A172 (cell line): ENCODE results near the gene NOS1AP. TPM values are rescaled to one million over a fixed set of nuclear protein-coding genes. Genes with fewer than 3 reads are reported as not detected.
A peak's percentile ranks its signal among the peaks of the same experiment; 100 is the strongest.
"Not testable (repeated sequence)": the region's sequence is repeated elsewhere in the genome, so short reads cannot be mapped to it uniquely, and the experiment has no call there.

Experiments
- DNase-seq: peaks from one replicate; pipeline ENCODE4 v3.0.0-alpha.2; 2015; ENCODE audit warnings: low spot score
- total RNA-seq: library from RNA; depleted of rRNA; stranded (reverse); fragments of >200 nt; shearing (Covaris generic); gene quantifications from 2 replicates; pipeline ENCODE4 v1.2.3, GENCODE V29; 2014

NOS1AP gene
- total RNA-seq, 1 experiment from 2014 or later: 2.4 TPM

DNA sequence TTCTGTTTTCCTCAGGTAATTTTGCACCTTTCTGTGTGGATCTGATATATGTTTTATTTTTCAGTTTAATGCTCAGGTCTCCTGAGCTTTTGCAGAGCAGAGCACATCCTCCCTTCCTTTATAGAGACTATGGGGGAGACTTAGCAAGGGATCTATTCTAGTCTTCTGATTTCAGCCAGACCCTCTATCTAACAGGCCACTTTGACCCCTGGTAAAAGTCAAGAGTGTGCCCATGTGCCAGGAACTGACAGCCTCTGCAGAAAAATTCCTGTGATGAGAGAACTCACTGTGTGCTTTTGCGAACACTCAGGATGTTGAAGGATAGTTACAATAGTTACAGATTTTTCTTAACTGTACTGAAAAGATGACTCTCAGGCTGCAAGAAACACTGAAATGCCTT is 123.3 kb downstream of the NOS1AP start:
- no peak for DNase-seq

GRCh38 chr1:162193221-162193620 is 123.7 kb downstream of the NOS1AP start:
- DNase-seq: no peak

GRCh38 chr1:162193815-162194214 is 124.3 kb downstream of the NOS1AP start:
- DNase-seq: no peak

- no peak for DNase-seq
These were observed 126.1 kb downstream of the NOS1AP start for GRCh38 chr1:162195567-162195966.

DNA sequence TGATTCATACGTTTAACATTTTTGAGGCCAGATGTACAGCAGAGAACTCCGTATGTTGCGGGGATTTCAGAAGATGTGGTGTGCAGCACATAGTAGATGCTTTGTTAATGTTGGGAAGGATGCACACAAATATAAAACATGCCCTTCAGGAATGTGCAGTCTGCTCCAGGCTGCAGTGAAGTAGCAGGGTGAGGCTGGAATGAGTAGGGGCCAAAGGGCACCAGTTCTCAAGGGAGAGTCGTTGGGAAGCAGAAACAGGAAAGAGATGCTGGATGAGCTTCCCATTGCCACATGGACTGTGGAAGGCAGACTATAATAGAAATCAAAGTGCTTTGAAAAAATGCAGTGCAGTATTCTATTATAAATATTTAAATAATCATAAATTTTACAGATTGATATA is 126.9 kb downstream of the NOS1AP start:
- no peak for DNase-seq

GRCh38 chr1:162197041-162197531 is 127.6 kb downstream of the NOS1AP start:
- DNase-seq: no peak

DNA sequence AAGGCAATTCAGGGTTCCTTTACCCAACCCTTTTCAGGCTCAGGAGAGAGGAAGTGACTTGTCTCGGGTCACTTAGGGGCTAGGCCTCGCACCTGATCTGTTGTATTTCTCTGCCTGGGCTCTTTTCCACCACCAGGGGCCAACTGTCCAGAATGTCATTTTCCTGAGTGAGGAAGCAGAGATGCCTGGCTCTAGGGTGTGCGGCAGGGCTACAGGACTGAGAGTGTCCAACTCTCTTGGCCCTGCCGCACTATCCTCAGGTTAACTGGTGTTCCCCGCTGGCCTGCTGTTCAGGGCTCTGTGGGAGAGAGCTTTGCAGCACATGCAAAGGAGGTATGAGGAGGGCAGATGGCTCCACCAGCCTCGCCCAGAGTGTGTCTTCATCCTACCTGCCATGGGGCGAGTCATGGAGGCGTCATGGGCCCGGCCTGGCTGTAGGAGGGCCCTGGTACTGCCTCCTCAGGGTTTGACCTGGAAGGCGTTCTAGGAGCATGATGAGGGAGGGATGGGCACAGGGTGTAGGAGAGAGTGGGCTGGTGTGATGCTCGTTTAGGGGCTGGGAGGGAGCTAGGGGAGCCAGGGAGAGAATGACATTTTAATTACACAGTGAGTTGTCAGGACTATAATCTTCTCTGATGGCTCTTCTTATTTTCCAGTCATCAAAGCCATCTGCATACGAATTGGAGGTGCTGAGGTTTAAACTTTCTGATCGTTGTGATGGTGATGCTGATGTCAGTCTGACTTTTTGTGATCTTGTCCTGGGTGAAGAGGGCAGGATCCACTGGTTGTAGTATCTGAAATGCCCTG is 128.3 kb downstream of the NOS1AP start:
- no peak for DNase-seq

DNA sequence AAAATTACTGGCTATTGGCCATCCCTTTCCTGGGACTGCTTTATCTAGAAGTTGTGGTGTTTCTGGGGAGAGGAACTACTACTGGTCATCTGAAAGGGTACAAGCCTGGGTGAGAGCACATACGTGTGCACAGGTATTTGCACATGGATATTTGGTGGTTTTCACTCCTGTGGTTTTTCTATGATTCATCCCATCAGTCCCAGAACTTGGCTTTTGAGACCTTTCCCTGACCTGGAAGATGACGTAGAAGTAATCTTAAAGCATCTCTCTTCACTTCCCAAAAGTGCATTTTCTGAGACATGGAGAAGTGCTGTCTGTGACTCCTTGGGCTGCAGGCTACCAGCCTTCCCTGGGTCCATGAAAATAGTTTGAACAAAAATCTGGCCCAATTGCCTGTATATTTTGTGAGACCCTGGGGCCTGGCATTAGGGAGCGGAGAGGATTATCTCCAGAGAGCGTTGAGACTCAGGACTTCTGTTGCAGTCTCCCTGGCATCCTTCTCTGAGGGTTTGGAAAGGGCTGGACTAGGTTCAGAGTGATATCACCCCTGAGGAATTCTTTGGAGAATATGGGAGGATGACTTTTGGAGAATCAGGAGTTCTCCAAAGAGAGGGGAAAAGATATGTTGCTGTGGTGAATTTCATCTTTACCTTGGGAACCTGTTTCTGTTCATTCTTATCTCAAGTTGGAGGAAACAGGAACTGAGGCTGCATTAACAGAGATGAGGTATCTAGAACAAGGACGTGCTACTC is 130.8 kb downstream of the NOS1AP start:
- DNase-seq: peak; percentile 61

DNA sequence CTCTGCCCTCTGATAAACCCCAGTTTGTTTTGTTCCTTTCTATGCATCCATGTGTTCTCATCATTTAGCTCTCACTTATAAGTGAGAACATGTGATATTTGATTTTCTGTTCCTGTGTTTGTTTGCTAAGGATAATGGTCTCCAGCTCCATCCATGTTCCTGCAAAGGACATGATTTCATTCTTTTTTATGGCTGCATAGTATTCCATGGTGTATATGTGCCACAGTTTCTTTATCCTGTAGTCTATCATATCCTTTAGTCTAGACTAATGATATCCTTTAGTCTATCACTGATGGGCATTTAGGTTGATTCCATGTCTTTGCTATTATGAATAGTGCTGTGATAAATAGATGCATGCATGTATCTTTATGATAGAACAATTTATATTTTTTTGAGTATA is 131.6 kb downstream of the NOS1AP start:
- not testable (repeated sequence) for DNase-seq

- DNase-seq: no peak
These were observed 134.8 kb downstream of the NOS1AP start for GRCh38 chr1:162204129-162204822.

GRCh38 chr1:162204823-162205155 is 135.3 kb downstream of the NOS1AP start:
- DNase-seq: no peak

DNA sequence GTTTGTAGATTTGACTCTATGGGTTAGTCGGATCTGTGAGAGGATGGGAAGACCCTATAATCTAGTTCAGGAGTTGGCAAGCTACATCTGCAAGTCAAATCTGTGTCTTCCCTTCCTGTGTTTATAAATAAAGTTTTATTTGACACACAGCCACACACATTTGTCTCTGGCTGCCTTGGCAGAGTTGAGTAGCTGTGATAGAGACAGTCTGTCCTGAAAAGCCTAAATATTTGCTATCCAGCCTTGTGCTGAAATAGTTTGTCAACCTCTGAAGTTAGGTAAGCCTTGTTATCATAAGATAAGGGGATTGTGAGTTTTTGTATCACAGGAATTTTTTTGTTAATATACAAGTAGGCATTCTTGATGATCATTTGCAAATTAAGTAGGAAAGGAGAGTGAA is 136.8 kb downstream of the NOS1AP start:
- DNase-seq: no peak

DNA sequence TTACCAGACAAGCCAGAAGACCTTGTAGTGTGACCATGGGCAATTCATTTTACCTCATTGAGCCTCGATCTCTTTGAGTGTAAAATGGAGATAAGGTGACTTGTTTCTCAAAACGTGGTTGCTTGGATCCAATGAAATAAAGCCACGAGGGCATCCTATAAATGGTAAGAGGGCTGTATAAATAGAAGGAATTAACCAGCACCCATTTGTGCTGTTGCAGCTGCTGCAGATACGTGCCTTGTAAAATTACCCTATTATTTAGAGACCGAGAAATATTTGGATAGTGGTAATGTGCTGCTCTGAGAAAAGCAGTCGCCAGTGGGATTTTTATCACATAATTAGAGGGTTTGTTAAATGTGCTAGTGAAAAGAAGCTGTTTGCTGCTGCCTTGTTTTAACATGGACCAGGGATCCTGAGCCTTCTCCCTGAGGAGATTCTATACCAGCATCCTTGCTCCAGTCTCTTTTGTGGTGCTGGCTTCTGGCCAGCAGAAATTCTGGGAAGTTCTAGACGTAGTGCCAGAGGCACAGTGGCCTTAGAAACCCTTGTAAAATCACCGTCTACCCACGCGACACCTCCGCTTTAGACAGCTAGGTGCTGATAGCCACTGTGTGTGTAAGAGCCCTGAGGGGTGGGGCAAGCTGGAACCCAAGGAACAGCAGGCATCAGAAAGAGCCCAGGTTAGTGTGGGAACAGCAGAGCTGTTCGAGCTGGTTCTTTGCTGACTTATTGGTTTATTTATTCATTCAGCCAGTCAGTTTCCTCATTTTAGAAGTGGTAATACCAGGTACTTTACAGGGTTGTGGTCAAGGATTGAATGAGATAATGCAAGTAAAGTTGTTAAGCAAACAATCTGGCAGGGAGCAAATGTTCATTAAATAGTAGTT is 137.5 kb downstream of the NOS1AP start:
- no peak for DNase-seq

- DNase-seq: no peak
These were observed 138.4 kb downstream of the NOS1AP start for GRCh38 chr1:162207862-162208261.

- DNase-seq: no peak
These were observed 140.7 kb downstream of the NOS1AP start for GRCh38 chr1:162210196-162210595.

GRCh38 chr1:162212713-162213112 is 143.2 kb downstream of the NOS1AP start:
- no peak for DNase-seq

DNA sequence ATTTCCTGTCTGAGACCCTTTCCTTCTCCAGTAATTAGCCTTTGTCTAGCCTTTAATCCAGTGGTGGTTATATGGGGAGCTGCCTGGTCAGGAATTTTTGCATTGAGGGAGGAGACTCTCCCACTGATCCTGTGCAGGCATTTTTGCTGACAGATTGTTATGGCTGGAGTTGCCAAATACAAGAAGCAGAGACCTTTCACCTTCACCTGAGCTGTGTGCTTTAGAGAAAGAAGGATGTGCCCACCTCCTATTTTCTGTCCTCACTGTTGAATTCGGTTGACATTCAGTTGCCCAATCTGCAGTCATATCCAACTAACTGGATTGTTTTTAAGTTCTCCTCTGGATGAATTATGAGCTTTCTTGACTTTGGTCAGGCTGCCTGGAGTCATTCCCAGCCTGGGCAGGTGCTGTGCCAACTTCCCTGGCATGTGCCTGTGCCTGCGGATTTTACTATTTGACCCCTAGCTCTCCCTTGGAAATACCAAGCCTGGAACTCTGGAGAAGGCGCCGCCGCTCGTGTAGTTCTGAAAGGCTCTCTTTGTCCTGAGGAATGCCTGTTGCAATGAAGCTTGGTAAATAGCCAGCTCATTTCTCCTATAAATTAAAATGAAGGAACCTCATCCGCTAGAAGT is 143.9 kb downstream of the NOS1AP start:
- DNase-seq: peak; percentile 92

- DNase-seq: no peak
These were observed 144.7 kb downstream of the NOS1AP start for GRCh38 chr1:162214202-162214601.

GRCh38 chr1:162215902-162216301 is 146.4 kb downstream of the NOS1AP start:
- no peak for DNase-seq

GRCh38 chr1:162216604-162217003 is 147.1 kb downstream of the NOS1AP start:
- no peak for DNase-seq

DNA sequence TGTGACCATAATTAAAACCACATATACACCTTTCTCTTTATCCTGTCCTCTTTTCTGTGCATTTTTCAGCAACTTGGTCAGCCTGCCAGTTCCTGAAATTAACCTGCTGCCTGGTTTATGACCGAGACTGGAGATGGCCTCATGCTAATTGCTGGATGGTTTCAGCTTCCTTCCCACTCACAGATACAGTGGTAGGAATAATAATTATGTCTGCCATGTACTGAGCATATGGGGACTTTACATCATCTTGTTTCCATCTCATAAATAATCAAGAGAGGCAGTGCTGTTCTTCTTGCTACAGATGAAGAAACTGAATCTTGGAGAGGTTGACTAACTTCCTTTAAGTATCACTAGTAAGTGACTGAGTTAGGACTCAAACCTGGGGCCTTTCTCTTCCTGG is 148.2 kb downstream of the NOS1AP start:
- no peak for DNase-seq
